Activated T-helper 1 cell treated with anti-CD3 and anti-CD28 coated beads, Interleukin-12 subunit alpha, Interleukin-12 subunit beta, Interleukin-2, Interleukin-4 antibody, amounts not matched to agents 30 ng/mL and 10 ng/mL and 1 ng/mL, durations not matched to agents 14 hours and 24 hours and 36 hours (primary cell): ENCODE measurements around the gene GOLIM4. TPM values are rescaled to one million over a fixed set of nuclear protein-coding genes. Genes with fewer than 3 reads are reported as not detected.

Source experiments
- DNase-seq: peaks from one replicate; pipeline ENCODE4 v3.0.0; 2021; ENCODE audit warnings: low spot score
- H3K27ac Mint-ChIP-seq: one replicate; pipeline ENCODE4 v1.8.0; 2021; ENCODE audit warnings: mild to moderate bottlenecking, mixed read lengths
- H3K27me3 Mint-ChIP-seq: one replicate; pipeline ENCODE4 v1.8.0; 2022; ENCODE audit warnings: mild to moderate bottlenecking, moderate library complexity, mixed read lengths; ENCODE audit not compliant: insufficient read depth
- H3K36me3 Mint-ChIP-seq: one replicate; pipeline ENCODE4 v1.8.0; 2021; ENCODE audit warnings: low read depth, mixed read lengths
- H3K4me1 Mint-ChIP-seq: one replicate; pipeline ENCODE4 v1.8.0; 2021; ENCODE audit warnings: low read depth, mixed read lengths
- H3K4me3 Mint-ChIP-seq: one replicate; pipeline ENCODE4 v1.8.0; 2021; ENCODE audit warnings: mild to moderate bottlenecking, moderate library complexity, mixed read lengths
- H3K9me3 Mint-ChIP-seq: one replicate; pipeline ENCODE4 v1.8.0; 2021; ENCODE audit warnings: mixed read lengths
- intact Hi-C: fragments of 100-400 bp; cut with micrococcal nuclease; formaldehyde crosslinking; loops from one replicate; pipeline ENCODE4 v1.15.1; 2024
- total RNA-seq: library from RNA; stranded (reverse); gene quantifications from 2 replicates; pipeline ENCODE4 v1.2.3, GENCODE V29; 2022

Gene GOLIM4
- total RNA-seq, 1 donor from 2014 or later: 8.8 TPM

DNA sequence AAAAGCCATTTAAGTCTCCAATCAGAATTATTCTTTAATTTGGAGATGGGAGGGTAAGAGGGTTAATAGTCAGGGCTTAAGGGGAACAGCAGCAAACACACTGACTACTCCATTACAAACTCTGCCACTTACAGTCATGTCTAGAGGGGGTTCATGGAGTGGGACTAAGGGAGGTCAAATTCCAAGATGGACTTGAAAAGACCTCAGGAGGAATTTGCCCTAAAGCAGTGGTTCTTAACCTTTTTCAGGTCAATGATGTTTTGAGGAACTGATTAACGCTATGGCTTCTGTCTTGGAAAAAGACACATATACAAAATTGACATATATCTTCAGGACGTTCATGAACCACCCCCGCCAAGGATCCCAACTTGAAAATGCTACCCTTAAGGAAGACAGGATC, 13.9 kb downstream of the GOLIM4 start:
- Mint-ChIP-seq H3K4me3 (no peak overlapping the region), H3K27me3 (peaks cover 3% of the 10 kb centered on the region), H3K4me1 (peaks cover 12% of the 10 kb centered on the region), H3K27ac (no peak overlapping the region), H3K36me3 (no peaks in the 10 kb centered on the region), H3K9me3 (no peaks in the 10 kb centered on the region)
- DNase-seq: no peak
- intact Hi-C loops: no loop called here

DNA sequence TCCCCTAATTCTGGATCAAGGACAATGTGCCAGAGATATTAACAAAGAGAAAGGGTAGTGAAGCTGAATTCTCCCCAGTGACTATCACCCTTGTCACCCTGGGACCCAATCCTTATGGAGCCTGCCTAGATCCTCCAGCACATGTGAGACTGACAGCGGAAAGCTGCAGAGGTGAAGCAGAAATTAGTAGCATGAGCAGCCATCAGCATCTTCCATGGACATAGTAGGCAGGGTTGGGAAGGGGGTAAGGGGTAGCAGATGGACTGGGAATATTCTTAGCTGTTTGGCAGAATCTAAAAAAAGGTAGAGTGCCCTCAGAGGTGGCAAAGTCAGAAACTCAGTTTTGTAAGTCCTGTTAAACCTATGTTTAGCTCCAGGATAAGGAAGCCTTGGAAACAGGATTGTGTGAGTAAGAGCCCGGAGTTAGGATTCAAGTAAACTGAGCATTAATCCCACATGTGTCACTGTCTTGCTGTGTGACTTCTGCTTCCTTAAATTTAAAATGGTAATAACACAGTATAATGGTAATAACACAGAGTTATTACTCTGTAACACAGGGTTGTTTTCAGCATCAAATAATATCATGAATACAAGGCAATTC, 14.5 kb downstream of the GOLIM4 start:
- intact Hi-C loops: no loop called here
- H3K9me3 Mint-ChIP-seq: no peaks in the 10 kb centered on the region

DNA sequence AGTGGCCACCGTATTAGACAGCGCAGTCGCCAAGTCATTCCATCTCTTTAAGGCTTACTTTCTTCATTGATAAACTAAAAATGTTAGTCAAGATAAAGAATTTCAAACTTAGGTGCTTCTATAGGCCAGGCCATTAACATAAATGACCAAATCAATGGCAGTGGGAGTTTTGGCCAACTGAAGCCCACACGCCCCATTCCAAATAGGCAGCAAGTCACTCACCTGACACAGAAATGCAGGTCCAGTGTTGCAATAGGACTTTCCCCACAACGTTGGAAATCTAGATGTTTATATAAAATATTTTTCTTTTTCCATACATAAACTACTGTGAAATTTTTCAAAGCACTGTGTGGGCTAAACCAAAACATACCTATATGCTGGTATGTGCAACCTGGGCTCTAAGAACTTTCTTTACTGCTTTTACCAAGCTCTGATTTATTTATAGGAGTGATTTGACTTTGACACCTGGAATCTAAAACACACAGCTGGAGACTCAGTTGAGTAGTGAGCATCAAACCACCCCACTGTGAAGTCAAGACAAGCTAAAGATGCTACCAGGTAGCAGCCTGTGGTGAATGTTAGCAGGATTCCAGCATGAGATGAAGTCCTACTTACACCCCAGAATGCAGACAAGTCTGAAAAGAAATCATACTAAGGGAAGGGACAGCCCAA, 15.1 kb downstream of the GOLIM4 start:
- H3K27me3 Mint-ChIP-seq: peaks cover 3% of the 10 kb centered on the region
- H3K36me3 Mint-ChIP-seq: no peaks in the 10 kb centered on the region
- H3K4me3 Mint-ChIP-seq: no peak overlapping the region
- no peaks in the 10 kb centered on the region for H3K9me3 Mint-ChIP-seq
- no peak for DNase-seq
- no peak overlapping the region for H3K27ac Mint-ChIP-seq
- H3K4me1 Mint-ChIP-seq: peaks cover 11% of the 10 kb centered on the region
- intact Hi-C loops: no loop called here

More for the DNA sequence above, 14.5 kb downstream of the GOLIM4 start:
- peaks cover 12% of the 10 kb centered on the region for H3K4me1 Mint-ChIP-seq
- no peak overlapping the region for H3K4me3 Mint-ChIP-seq
- DNase-seq: no peak
- H3K27ac Mint-ChIP-seq: no peak overlapping the region
- no peaks in the 10 kb centered on the region for H3K36me3 Mint-ChIP-seq
- H3K27me3 Mint-ChIP-seq: peaks cover 3% of the 10 kb centered on the region

DNA sequence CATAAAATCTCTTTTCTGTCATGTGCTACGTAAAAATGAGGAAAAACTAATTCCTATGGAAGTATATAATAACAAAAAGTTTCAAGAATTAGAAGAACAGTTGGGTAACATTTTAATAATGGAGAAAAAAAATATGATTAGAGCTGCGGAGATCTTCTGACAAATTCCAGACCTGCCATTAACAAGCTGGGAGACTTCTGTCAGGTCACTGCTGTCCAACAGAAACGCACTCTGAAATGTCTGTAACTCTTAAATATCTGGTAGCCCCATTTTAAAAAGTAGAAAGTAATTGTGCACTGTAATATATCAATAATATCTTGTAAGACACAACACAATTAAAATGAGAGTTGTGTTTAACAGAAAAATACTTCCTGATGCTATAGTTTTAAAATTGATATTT, 15.7 kb downstream of the GOLIM4 start:
- Mint-ChIP-seq H3K4me1 (peaks cover 5% of the 10 kb centered on the region), H3K4me3 (no peak overlapping the region), H3K27ac (no peak overlapping the region), H3K36me3 (no peaks in the 10 kb centered on the region), H3K27me3 (peaks cover 3% of the 10 kb centered on the region), H3K9me3 (no peaks in the 10 kb centered on the region)
- intact Hi-C loops: no loop called here
- no peak for DNase-seq

DNA sequence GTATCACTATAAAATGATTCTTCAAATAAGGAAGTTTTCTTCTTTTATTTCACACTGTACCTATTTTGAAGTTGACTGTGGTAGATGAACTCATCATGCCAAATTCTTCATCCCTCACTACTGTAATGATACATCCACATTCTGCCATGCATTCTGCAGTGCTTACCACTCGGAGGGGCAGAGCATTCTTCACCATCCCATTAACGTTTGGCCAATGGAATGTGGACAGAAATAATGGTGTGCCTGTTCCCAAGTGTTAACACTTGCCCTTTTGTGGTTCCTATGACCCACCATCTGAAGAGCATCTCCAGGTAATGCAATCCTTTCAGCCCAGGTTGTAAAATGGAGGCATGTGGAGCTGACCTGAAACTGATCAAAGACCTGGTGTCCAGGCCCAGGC, 18.6 kb downstream of the GOLIM4 start:
- Mint-ChIP-seq H3K4me1 (no peaks in the 10 kb centered on the region), H3K27ac (no peak overlapping the region), H3K27me3 (no peaks in the 10 kb centered on the region), H3K4me3 (no peak overlapping the region), H3K9me3 (no peaks in the 10 kb centered on the region), H3K36me3 (no peaks in the 10 kb centered on the region)
- DNase-seq: no peak
- intact Hi-C loops: no loop called here

DNA sequence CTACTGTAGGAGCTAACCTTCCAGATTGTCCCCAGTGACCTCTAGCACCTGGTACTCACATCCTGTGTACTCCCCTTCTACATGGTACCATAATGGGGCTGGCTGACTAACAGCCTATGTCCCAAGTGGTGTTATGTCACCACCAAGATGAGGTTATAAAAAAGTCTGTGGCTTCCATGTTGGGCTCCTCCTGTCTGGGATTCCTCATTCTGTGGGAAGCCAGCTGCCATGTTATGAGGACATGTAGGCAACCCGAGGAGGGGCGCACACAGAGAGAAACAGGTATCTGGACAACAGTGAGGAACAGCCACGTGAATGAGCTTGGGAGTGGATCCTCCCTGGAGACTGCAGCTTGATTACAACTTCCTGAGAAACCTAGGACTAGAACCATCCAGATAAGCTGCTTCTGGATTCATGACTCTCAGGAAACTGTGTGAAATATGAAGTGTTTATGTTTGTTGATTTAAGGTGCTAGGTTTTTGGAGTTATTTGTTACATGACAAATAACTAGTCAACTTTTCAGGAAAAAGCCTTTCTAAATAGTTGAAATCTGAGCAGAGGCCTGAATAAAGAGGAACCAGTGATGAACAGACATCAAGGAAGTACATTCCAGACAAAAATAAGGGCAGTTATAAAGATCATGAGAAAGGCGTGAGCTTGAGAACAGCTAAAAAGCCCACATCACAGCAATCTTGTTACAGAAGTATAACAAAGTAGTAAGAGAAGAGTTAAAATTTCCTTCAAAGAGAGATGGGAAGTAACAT, 21.7 kb downstream of the GOLIM4 start:
- DNase-seq: no peak
- Mint-ChIP-seq H3K36me3 (no peaks in the 10 kb centered on the region), H3K4me1 (peaks cover 10% of the 10 kb centered on the region), H3K9me3 (no peaks in the 10 kb centered on the region), H3K27ac (no peak overlapping the region), H3K4me3 (no peak overlapping the region), H3K27me3 (peaks cover 2% of the 10 kb centered on the region)
- intact Hi-C loops: no loop called here

DNA sequence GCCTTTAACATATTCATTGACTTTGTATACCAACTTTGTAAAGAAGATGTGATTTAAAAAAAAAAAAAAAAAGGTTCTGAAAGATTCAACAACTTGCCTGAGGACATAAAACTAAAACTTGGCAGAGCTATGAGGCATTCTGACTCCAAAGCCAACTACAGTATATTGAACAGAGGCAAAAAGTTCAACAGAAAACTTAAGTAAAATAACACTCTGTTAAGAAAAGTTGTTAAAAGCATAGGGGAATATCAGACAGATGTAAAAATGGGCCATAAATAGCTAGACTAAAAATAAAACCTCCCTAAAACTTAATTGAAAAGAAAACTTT, 23.4 kb downstream of the GOLIM4 start:
- Mint-ChIP-seq H3K27ac (no peak overlapping the region), H3K36me3 (no peaks in the 10 kb centered on the region), H3K4me1 (peaks cover 10% of the 10 kb centered on the region), H3K27me3 (peaks cover 2% of the 10 kb centered on the region), H3K4me3 (no peak overlapping the region), H3K9me3 (no peaks in the 10 kb centered on the region)
- DNase-seq: no peak
- intact Hi-C loops: no loop called here

DNA sequence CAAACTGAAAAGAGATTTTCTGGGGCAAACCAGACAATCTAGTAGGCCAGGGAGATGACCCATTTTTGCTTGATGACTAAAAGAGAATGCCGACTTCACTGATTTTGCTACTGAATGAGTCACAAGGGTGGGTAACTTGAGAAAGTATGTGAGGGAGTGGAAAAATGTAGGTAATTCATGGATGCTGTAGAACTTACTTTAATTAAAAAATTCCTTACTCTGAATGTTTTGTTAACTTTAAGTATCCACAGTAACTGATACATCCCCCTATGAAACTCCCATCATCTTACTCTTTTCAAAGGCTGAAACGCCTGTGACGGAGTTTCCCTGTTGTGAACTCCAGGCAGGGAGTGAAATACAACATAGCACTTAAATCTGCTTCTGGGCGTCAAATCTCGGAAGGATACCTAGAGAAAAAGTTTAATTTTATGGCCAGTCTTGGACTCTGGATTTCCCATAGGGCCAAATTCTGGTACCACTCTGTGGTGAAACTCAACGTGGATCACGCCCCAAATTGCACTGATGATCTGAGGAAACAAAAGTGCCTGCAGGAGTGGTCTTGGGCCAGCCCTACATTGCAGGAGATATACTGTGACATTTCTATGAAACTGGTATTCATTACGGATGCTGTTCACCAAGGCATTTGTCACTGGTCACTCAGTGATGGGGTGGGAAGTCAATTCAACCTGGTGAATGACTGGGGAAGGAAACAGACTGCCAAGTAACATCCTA, 24.0 kb downstream of the GOLIM4 start:
- intact Hi-C loops: no loop called here
- H3K27me3 Mint-ChIP-seq: peaks cover 2% of the 10 kb centered on the region
- H3K27ac Mint-ChIP-seq: no peak overlapping the region
- peaks cover 10% of the 10 kb centered on the region for H3K4me1 Mint-ChIP-seq
- no peak overlapping the region for H3K4me3 Mint-ChIP-seq
- DNase-seq: no peak
- H3K9me3 Mint-ChIP-seq: no peaks in the 10 kb centered on the region
- H3K36me3 Mint-ChIP-seq: no peaks in the 10 kb centered on the region

DNA sequence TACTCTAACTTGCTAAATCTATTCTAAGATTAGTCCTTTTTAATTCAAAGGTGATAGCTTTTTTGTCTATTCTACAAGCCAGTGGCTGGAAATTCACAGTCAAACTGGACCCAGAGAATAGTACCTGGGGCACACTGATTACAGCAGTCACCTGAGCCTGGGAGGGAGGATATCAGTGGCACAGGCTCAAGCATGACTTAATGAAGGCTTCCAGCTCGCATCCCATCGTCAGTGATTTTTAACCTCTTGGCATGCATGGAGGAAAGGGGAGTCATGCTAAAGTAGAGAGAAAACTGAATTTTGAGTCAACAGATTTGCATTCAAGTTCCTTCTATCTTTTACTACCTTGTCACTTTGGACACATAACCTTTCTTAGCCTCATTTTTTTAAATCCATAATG, 24.8 kb downstream of the GOLIM4 start:
- Mint-ChIP-seq H3K4me1 (peaks cover 10% of the 10 kb centered on the region), H3K27me3 (peaks cover 2% of the 10 kb centered on the region), H3K4me3 (no peak overlapping the region), H3K36me3 (no peaks in the 10 kb centered on the region), H3K27ac (no peak overlapping the region), H3K9me3 (no peaks in the 10 kb centered on the region)
- no peak for DNase-seq
- intact Hi-C loops: no loop called here

DNA sequence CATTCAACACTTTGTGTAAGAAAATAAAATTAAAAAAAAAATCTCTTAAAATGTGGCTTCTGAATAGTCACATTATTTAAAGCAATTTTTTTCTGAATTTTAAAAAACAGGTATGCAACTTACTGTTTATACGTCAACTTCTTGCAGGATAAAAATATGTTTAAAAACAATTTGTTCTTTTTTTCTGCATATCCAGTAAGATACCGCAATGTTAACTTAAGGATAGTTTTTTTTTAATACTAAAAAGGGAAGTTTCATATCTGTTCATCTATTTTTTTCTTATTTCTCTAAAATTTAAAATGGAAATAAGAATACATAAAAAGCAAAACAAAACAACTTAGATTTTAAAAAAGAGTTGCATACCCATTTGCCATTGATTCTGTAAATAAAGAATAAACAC, 27.4 kb downstream of the GOLIM4 start:
- peaks cover 5% of the 10 kb centered on the region for H3K27me3 Mint-ChIP-seq
- H3K27ac Mint-ChIP-seq: no peak overlapping the region
- DNase-seq: no peak
- intact Hi-C loops: no loop called here
- H3K4me3 Mint-ChIP-seq: no peak overlapping the region
- H3K9me3 Mint-ChIP-seq: no peaks in the 10 kb centered on the region
- no peaks in the 10 kb centered on the region for H3K36me3 Mint-ChIP-seq
- peaks cover 10% of the 10 kb centered on the region for H3K4me1 Mint-ChIP-seq

DNA sequence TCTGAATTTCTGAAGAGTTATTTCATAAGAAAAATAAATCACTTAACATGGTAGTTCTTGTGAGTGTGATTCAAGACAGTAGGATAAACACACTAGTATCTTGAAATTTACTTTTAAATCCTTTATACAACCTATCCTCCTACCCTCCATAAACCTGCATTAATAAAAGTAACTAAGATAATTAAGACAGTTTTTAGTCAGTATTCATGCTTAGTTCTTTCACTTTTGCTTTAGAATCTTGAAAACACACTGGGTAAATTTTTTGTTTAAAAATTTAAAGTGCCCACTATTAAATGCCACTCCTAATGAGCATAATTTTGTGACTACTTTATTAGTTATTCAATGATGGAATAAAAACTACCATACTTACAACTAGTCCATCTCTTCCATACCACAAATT, 28.8 kb downstream of the GOLIM4 start:
- peaks cover 8% of the 10 kb centered on the region for H3K27me3 Mint-ChIP-seq
- intact Hi-C loops: no loop called here
- no peaks in the 10 kb centered on the region for H3K9me3 Mint-ChIP-seq
- no peak overlapping the region for H3K27ac Mint-ChIP-seq
- H3K4me3 Mint-ChIP-seq: no peak overlapping the region
- DNase-seq: no peak
- peaks cover 10% of the 10 kb centered on the region for H3K4me1 Mint-ChIP-seq
- H3K36me3 Mint-ChIP-seq: no peaks in the 10 kb centered on the region

DNA sequence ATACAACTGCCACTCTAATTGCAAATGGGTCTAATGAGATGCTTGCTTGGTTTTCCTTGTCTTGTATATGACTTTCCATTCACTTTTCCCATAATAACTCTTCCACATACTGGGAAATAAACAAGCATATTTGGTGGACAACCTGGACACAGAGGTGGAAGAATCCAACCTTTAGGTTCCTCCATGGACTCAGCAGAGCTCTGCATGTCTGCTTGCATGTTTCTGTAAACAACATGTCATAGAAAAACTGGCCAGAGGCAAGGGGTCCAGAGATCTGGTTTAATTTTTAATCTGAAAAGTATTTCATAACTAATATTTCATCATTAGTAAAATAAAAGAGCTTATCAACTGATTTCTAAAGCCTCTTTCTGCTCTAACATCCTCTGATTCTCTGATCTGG, 30.2 kb downstream of the GOLIM4 start:
- H3K9me3 Mint-ChIP-seq: no peaks in the 10 kb centered on the region
- H3K4me1 Mint-ChIP-seq: peaks cover 9% of the 10 kb centered on the region
- peaks cover 6% of the 10 kb centered on the region for H3K27me3 Mint-ChIP-seq
- intact Hi-C loops: no loop called here
- H3K36me3 Mint-ChIP-seq: no peaks in the 10 kb centered on the region
- H3K27ac Mint-ChIP-seq: no peak overlapping the region
- H3K4me3 Mint-ChIP-seq: no peak overlapping the region
- no peak for DNase-seq

DNA sequence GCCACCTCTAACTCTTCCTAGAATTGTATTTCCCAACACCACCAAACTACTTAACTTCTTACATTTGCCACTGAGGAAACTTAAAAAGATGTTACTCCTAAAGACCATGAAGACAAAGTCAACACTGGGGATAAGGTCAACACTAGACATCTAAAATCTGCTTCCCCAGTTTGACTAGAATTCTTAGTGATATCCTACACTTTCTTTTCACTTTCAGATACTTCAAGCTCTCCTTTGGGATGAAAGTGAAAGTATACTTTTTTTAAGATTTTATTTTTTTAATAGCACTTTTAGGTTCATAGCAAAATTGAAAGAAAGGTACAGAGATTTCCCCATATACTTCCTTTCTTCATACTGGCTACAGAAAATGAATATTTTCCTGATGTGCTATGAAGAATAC, 32.6 kb downstream of the GOLIM4 start:
- no peaks in the 10 kb centered on the region for H3K36me3 Mint-ChIP-seq
- no peak overlapping the region for H3K27ac Mint-ChIP-seq
- DNase-seq: no peak
- H3K4me1 Mint-ChIP-seq: peaks cover 9% of the 10 kb centered on the region
- intact Hi-C loops: loop anchor here (5.0 kb wide), 1 partner anchor 34 kb away; the partner anchor contains the start of gene GOLIM4
- peaks cover 6% of the 10 kb centered on the region for H3K27me3 Mint-ChIP-seq
- no peaks in the 10 kb centered on the region for H3K9me3 Mint-ChIP-seq
- H3K4me3 Mint-ChIP-seq: no peak overlapping the region
